GM23338 (cell line): ENCODE data around the gene KCNK17. TPM values are rescaled to one million over a fixed set of nuclear protein-coding genes. Genes with fewer than 3 reads are reported as not detected.

Experiments
- ATAC-seq: fragments of 200-7000 bp; cut with Tn5 transposase; 3 replicates; pipeline ENCODE4 v1.9.1; 2020
- DNase-seq: peaks from one replicate; pipeline ENCODE4 v3.0.0-alpha.2; 2015; ENCODE audit warnings: low spot score
- H2AFZ ChIP-seq: fragments of 200-600 bp; sonication (generic); 2 replicates; pipeline ENCODE4 v1.8.0; 2016; ENCODE audit warnings: antibody characterized with exemption, mild to moderate bottlenecking, moderate library complexity
- H3F3A ChIP-seq: fragments of 200-600 bp; sonication (generic); replicated peaks from 2 replicates; pipeline ENCODE4 v1.8.0; 2017; ENCODE audit warnings: antibody characterized with exemption, mixed run types, low read depth
- H3K27ac ChIP-seq: fragments of 200-600 bp; sonication (generic); 2 replicates; pipeline ENCODE4 v1.6.1; 2016; ENCODE audit warnings: low read depth
- H3K27me3 ChIP-seq: fragments of 200-600 bp; sonication (generic); 2 replicates; pipeline ENCODE4 v1.8.0; 2016; ENCODE audit warnings: mild to moderate bottlenecking, mixed run types, moderate library complexity; ENCODE audit not compliant: insufficient read depth
- H3K36me3 ChIP-seq: fragments of 200-600 bp; sonication (generic); 2 replicates; pipeline ENCODE4 v1.8.0; 2016; ENCODE audit warnings: mild to moderate bottlenecking; ENCODE audit not compliant: insufficient read depth
- H3K4me1 ChIP-seq: fragments of 200-600 bp; sonication (generic); 2 replicates; pipeline ENCODE4 v1.8.0; 2016; ENCODE audit warnings: mild to moderate bottlenecking, moderate library complexity; ENCODE audit not compliant: insufficient read depth
- H3K4me2 ChIP-seq: fragments of 200-600 bp; sonication (generic); 2 replicates; pipeline ENCODE4 v1.7.1; 2017; ENCODE audit warnings: mixed run types
- H3K4me3 ChIP-seq: fragments of 200-600 bp; sonication (generic); 2 replicates; pipeline ENCODE4 v1.6.1; 2016; ENCODE audit warnings: mixed run types
- H3K79me2 ChIP-seq: fragments of 200-600 bp; sonication (generic); replicated peaks from 2 replicates; pipeline ENCODE4 v1.8.0; 2017; ENCODE audit warnings: mild to moderate bottlenecking; ENCODE audit not compliant: insufficient read depth
- H3K9me2 ChIP-seq: fragments of 200-600 bp; sonication (generic); 2 replicates; pipeline ENCODE4 v1.8.0; 2017; ENCODE audit not compliant: insufficient read depth
- H4K20me1 ChIP-seq: fragments of 200-600 bp; sonication (generic); replicated peaks from 2 replicates; pipeline ENCODE4 v1.8.0; 2017; ENCODE audit warnings: mild to moderate bottlenecking; ENCODE audit not compliant: insufficient read depth
- H3K27ac Mint-ChIP-seq: 2 replicates; pipeline ENCODE4 v1.8.0; 2020; ENCODE audit warnings: inconsistent platforms, mild to moderate bottlenecking, moderate library complexity, mixed read lengths
- H3K27me3 Mint-ChIP-seq: 3 replicates; pipeline ENCODE4 v1.8.0; 2022; ENCODE audit warnings: low read depth, mild to moderate bottlenecking, moderate library complexity, mixed read lengths, inconsistent platforms; ENCODE audit not compliant: insufficient read depth, poor library complexity
- H3K36me3 Mint-ChIP-seq: 3 replicates; pipeline ENCODE4 v1.8.0; 2021; ENCODE audit warnings: low read depth, mild to moderate bottlenecking, inconsistent platforms, moderate library complexity, mixed read lengths
- H3K4me1 Mint-ChIP-seq: 3 replicates; pipeline ENCODE4 v1.8.0; 2020; ENCODE audit warnings: mild to moderate bottlenecking, inconsistent platforms, mixed read lengths
- H3K4me3 Mint-ChIP-seq: 3 replicates; pipeline ENCODE4 v1.8.0; 2021; ENCODE audit warnings: moderate library complexity, mild to moderate bottlenecking, inconsistent platforms, mixed read lengths
- H3K9me3 Mint-ChIP-seq: 3 replicates; pipeline ENCODE4 v1.8.0; 2020; ENCODE audit warnings: moderate library complexity, mild to moderate bottlenecking, inconsistent platforms, mixed read lengths
- CREB1 ChIP-seq: fragments of 250-450 bp; sonication (Bioruptor Pico); IDR thresholded peaks from 2 replicates; pipeline ENCODE4 v1.5.0; 2020; ENCODE audit warnings: low read depth, mild to moderate bottlenecking, moderate library complexity
- EZH2 ChIP-seq: fragments of 200-600 bp; sonication (generic); IDR thresholded peaks from one replicate; pipeline ENCODE4 v1.8.0; 2017; ENCODE audit warnings: antibody characterized with exemption, mild to moderate bottlenecking, low read depth; ENCODE audit not compliant: unreplicated experiment
- JUNB ChIP-seq: IDR thresholded peaks from one replicate; pipeline ENCODE4 v1.6.1; 2016; ENCODE audit warnings: antibody characterized with exemption; ENCODE audit not compliant: unreplicated experiment
- NANOG ChIP-seq: IDR thresholded peaks from 2 replicates; pipeline ENCODE4 v1.6.1; 2016; ENCODE audit warnings: antibody characterized with exemption, borderline replicate concordance
- POLR2AphosphoS5 ChIP-seq: IDR thresholded peaks from 2 replicates; pipeline ENCODE4 v1.6.1; 2016; ENCODE audit warnings: antibody characterized with exemption, low read depth
- STAT1 ChIP-seq: IDR thresholded peaks from one replicate; pipeline ENCODE4 v1.6.1; 2016; ENCODE audit warnings: antibody characterized with exemption; ENCODE audit not compliant: unreplicated experiment
- ZNF114 ChIP-seq: fragments of 250-450 bp; sonication (Bioruptor Pico); IDR thresholded peaks from 2 replicates; pipeline ENCODE4 v1.5.0; 2020; ENCODE audit warnings: mild to moderate bottlenecking, moderate library complexity
- polyA plus RNA-seq: library from polyadenylated mRNA; unstranded; fragments of >200 nt; fragmentation: Nextera tagmentation; extraction: Ambion mirVana; gene quantifications from 2 replicates; pipeline ENCODE4 v1.2.1, GENCODE V29; 2016
- total RNA-seq: library from RNA; depleted of rRNA; stranded (reverse); fragments of >200 nt; shearing (Covaris generic); gene quantifications from 2 replicates; pipeline ENCODE4 v1.2.3, GENCODE V29; 2014
- TF ChIP-seq, protein P1 (sequence below): IDR thresholded peaks from one replicate; pipeline ENCODE4 v1.6.1; 2018; ENCODE audit warnings: antibody characterized with exemption; ENCODE audit not compliant: unreplicated experiment

Gene KCNK17
- total and polyA plus RNA-seq, 2 experiments from 2014 or later = 2.2 to 3.1 TPM

DNA sequence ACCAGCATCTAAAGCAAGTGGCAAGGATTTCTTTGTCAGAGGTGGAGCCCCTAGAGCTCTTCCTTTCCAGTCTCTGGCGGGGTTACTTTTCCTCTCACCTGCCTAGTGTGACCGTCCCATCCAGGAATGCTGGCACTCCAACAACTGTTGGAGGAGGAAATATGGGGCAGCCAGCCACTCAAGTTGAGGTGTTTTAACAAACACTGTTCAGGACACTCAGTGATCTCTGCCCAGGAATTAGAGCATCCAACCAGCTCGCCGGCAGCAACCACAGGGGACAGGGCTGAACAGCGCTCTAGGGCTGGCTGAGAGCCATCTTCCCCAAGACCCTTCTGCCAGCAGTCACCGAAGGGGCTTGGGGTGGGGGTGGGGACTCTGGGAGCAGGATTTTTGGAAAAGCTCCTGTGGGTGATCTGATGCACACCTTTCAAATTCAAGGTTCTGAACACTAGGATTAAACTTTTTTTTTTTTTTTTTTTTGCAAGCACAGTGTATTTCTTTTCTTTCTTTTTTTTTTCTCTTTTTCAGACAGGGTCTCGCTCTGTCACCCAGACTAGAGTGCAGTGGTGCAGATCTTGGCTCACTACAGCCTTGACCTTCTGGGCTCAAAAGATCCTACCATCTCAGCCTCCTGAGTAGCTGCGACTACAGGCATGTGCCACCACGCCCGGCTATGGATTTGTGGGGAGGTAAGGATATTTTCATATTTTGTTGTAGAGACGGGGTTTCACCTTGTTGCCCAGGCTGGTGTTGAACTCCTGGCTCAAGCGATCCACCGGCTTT lies 36.7 kb upstream of the KCNK17 start (continued):
- TF ChIP-seq, protein P1, sequence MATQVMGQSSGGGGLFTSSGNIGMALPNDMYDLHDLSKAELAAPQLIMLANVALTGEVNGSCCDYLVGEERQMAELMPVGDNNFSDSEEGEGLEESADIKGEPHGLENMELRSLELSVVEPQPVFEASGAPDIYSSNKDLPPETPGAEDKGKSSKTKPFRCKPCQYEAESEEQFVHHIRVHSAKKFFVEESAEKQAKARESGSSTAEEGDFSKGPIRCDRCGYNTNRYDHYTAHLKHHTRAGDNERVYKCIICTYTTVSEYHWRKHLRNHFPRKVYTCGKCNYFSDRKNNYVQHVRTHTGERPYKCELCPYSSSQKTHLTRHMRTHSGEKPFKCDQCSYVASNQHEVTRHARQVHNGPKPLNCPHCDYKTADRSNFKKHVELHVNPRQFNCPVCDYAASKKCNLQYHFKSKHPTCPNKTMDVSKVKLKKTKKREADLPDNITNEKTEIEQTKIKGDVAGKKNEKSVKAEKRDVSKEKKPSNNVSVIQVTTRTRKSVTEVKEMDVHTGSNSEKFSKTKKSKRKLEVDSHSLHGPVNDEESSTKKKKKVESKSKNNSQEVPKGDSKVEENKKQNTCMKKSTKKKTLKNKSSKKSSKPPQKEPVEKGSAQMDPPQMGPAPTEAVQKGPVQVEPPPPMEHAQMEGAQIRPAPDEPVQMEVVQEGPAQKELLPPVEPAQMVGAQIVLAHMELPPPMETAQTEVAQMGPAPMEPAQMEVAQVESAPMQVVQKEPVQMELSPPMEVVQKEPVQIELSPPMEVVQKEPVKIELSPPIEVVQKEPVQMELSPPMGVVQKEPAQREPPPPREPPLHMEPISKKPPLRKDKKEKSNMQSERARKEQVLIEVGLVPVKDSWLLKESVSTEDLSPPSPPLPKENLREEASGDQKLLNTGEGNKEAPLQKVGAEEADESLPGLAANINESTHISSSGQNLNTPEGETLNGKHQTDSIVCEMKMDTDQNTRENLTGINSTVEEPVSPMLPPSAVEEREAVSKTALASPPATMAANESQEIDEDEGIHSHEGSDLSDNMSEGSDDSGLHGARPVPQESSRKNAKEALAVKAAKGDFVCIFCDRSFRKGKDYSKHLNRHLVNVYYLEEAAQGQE = no peak
- no peak for TF ChIP-seq NANOG
- no peak for TF ChIP-seq CREB1 (CRISPR knock-in tag)

DNA sequence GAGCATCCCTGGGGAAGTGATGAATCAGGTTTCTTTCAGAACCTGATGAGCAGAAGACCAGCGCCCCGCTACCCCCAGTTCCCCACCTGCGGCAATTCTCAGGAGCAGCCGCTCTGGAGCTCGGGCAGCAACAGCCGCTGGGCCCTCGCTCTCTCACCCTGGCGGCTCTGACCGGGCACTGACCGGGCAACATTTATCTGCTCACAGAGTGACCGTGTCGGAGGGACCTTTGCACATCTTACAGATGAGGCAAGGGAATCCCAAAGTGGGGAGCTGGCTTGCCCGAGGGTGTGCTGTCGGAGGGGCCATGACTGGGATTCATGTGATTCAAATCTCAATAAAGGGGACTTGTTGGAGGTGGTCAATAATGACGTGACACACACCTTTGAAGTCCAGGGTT lies 34.5 kb upstream of the KCNK17 start:
- H2AFZ ChIP-seq = no peak overlapping the region
- Mint-ChIP-seq H3K9me3 (no peaks in the 10 kb centered on the region), H3K27ac (no peak overlapping the region), H3K27me3 (peaks cover 11% of the 10 kb centered on the region), H3K4me1 (peaks cover 15% of the 10 kb centered on the region), H3K4me3 (no peak overlapping the region), H3K36me3 (no peaks in the 10 kb centered on the region)
- H3K27ac ChIP-seq = no peak overlapping the region
- H4K20me1 ChIP-seq = no peaks in the 10 kb centered on the region
- DNase-seq (no peak), ATAC-seq (no peak)
- H3F3A ChIP-seq = no peaks in the 10 kb centered on the region
- TF ChIP-seq NANOG = no peak
- TF ChIP-seq, protein P1 = no peak
- TF ChIP-seq ZNF114 = no peak
- no peak for TF ChIP-seq CREB1 (CRISPR knock-in tag)
- no peak for TF ChIP-seq POLR2AphosphoS5
- TF ChIP-seq EZH2 = no peak
- no peak for TF ChIP-seq JUNB
- no peak for TF ChIP-seq STAT1
- H3K9me2 ChIP-seq = peaks cover 8% of the 10 kb centered on the region; the same call in 1 of the 2 replicates
- no peaks in the 10 kb centered on the region for H3K79me2 ChIP-seq
- H3K4me3 ChIP-seq = no peak overlapping the region
- H3K4me2 ChIP-seq = no peak overlapping the region
- H3K27me3 ChIP-seq = no peaks in the 10 kb centered on the region
- H3K4me1 ChIP-seq = peaks cover 4% of the 10 kb centered on the region
- no peaks in the 10 kb centered on the region for H3K36me3 ChIP-seq
